ENCODE measurements around the gene CHMP4B. TPM values are rescaled to one million over a fixed set of nuclear protein-coding genes. Genes with fewer than 3 reads are reported as not detected.

The CHMP4B gene
- total RNA-seq, 1 experiment from 2014 or later, result 87.5 TPM

DNA sequence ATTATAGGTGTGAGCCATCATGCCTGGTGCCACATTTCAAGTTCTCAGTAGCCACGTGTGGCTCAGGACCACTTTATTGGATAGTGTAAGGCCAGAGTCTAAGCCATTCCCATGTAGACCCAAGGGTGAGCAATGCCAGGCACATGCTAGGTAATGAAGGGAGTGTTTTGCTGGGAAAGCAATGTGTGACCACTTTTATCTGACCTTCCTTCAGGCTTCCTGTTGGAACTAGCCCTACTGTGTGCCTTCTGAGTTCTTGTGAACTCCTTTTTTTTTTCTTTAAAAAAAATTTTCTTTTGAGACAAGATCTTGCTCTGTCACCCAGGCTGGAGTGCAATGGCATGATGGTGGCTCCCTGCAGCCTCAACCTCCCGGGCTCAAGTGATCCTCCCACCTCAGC is 46.0 kb upstream of the CHMP4B start:
- no TSS peak for BruUV-seq (replicated peaks)
- CTCF ChIA-PET, result interaction anchor here (0.7 kb wide), 1 partner anchor 118 kb away, joined by 4 read pairs; no protein-coding TSS in a partner anchor

DNA sequence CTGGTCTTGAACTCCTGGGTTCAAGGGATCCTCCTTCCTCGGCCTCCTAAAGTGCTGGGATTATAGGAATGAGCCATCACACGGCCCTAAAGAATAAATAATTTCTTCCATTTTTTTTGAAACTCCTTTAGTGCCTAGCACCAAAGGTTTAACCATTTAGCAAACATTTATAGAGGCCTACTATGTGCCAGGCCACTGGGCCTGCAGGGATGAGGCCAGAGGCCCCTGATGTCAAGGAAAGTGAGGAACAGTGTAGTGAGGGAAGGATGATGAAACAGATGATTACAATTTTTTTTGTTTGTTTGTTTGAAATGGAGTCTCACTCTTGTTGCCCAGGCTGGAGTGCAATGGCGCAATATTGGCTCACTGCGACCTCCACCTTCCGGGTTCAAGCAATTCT is 45.6 kb upstream of the CHMP4B start:
- TF ChIP-seq, protein P1, sequence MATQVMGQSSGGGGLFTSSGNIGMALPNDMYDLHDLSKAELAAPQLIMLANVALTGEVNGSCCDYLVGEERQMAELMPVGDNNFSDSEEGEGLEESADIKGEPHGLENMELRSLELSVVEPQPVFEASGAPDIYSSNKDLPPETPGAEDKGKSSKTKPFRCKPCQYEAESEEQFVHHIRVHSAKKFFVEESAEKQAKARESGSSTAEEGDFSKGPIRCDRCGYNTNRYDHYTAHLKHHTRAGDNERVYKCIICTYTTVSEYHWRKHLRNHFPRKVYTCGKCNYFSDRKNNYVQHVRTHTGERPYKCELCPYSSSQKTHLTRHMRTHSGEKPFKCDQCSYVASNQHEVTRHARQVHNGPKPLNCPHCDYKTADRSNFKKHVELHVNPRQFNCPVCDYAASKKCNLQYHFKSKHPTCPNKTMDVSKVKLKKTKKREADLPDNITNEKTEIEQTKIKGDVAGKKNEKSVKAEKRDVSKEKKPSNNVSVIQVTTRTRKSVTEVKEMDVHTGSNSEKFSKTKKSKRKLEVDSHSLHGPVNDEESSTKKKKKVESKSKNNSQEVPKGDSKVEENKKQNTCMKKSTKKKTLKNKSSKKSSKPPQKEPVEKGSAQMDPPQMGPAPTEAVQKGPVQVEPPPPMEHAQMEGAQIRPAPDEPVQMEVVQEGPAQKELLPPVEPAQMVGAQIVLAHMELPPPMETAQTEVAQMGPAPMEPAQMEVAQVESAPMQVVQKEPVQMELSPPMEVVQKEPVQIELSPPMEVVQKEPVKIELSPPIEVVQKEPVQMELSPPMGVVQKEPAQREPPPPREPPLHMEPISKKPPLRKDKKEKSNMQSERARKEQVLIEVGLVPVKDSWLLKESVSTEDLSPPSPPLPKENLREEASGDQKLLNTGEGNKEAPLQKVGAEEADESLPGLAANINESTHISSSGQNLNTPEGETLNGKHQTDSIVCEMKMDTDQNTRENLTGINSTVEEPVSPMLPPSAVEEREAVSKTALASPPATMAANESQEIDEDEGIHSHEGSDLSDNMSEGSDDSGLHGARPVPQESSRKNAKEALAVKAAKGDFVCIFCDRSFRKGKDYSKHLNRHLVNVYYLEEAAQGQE (IDR thresholded peaks at IDR 0.05; ENCODE audit: insufficient read depth in 1 of 2, low read depth in 2 of 2, low read length in 1 of 2), result no peak
- TF ChIP-seq SIN3A (IDR thresholded peaks at IDR 0.05; ENCODE audit: borderline replicate concordance, insufficient read depth, low read depth, low read length) (no peak), CTCF (IDR thresholded peaks at IDR 0.05) (no peak), POLR2AphosphoS5 (IDR thresholded peaks at IDR 0.05; ENCODE audit: low read depth, low read length) (no peak), TCF7L2 (IDR thresholded peaks at IDR 0.05; ENCODE audit: low read depth, low read length) (no peak)

More for the DNA sequence above, 46.0 kb upstream of the CHMP4B start:
- TF ChIP-seq SIN3A (IDR thresholded peaks at IDR 0.05; ENCODE audit: borderline replicate concordance, insufficient read depth, low read depth, low read length) (no peak), CTCF (IDR thresholded peaks at IDR 0.05) (no peak)
- TF ChIP-seq, protein P1 (IDR thresholded peaks at IDR 0.05; ENCODE audit: insufficient read depth in 1 of 2, low read depth in 2 of 2, low read length in 1 of 2), result no peak
- Histone ChIP-seq H3K9me3 (ENCODE audit: control insufficient read depth, insufficient read depth, low read depth, low read length) (no peaks in the 10 kb centered on the region), H3K36me3 (ENCODE audit: control insufficient read depth, insufficient read depth, low read length) (no peaks in the 10 kb centered on the region), H3K27me3 (ENCODE audit: control insufficient read depth, insufficient read depth, low read length) (no peaks in the 10 kb centered on the region), H3K4me3 (ENCODE audit: low read depth in 2 of 2, low read length in 2 of 2) (no peak overlapping the region), H3K4me1 (ENCODE audit: control insufficient read depth, insufficient read depth, low read length) (no peaks in the 10 kb centered on the region), H3K27ac (ENCODE audit: low read length) (no peak overlapping the region)
- ATAC-seq (no peak), DNase-seq (ENCODE audit: low read depth, low spot score) (no peak)
- intact Hi-C loops (cut with micrococcal nuclease; ENCODE audit: unreplicated experiment) (no loop called here), in situ Hi-C loops (cut with HindIII; ENCODE audit: low pct_unique_long_range_greater_than_20kb, low sequenced_read_pairs) (no loop called here)
- POLR2A ChIA-PET, result interaction anchor here (0.6 kb wide), 1 partner anchor 10 kb away, joined by 8 read pairs; no protein-coding TSS in a partner anchor

More for the DNA sequence above, 45.6 kb upstream of the CHMP4B start:
- CTCF ChIA-PET, result interaction anchor here (0.7 kb wide), 1 partner anchor 117 kb away, joined by 4 read pairs; no protein-coding TSS in a partner anchor
- Histone ChIP-seq H3K27ac (ENCODE audit: low read length) (no peak overlapping the region), H3K27me3 (ENCODE audit: control insufficient read depth, insufficient read depth, low read length) (no peaks in the 10 kb centered on the region), H3K4me3 (ENCODE audit: low read depth in 2 of 2, low read length in 2 of 2) (no peak overlapping the region), H3K9me3 (ENCODE audit: control insufficient read depth, insufficient read depth, low read depth, low read length) (no peaks in the 10 kb centered on the region), H3K36me3 (ENCODE audit: control insufficient read depth, insufficient read depth, low read length) (no peaks in the 10 kb centered on the region), H3K4me1 (ENCODE audit: control insufficient read depth, insufficient read depth, low read length) (no peaks in the 10 kb centered on the region)
- in situ Hi-C loops (cut with HindIII; ENCODE audit: low pct_unique_long_range_greater_than_20kb, low sequenced_read_pairs) (no loop called here), intact Hi-C loops (cut with micrococcal nuclease; ENCODE audit: unreplicated experiment) (no loop called here)
- DNase-seq (ENCODE audit: low read depth, low spot score) (no peak), ATAC-seq (no peak)
- no TSS peak for BruUV-seq (replicated peaks)
- POLR2A ChIA-PET, result no interaction called here
